ENCODE measurements around the gene NIPAL1. TPM values are rescaled to one million over a fixed set of nuclear protein-coding genes. Genes with fewer than 3 reads are reported as not detected.
"Not testable (repeated sequence)": the region's sequence is repeated elsewhere in the genome, so short reads cannot be mapped to it uniquely, and the experiment has no call there.

NIPAL1 gene
- total RNA-seq, 1 donor from 2014 or later: 0.32 TPM

DNA sequence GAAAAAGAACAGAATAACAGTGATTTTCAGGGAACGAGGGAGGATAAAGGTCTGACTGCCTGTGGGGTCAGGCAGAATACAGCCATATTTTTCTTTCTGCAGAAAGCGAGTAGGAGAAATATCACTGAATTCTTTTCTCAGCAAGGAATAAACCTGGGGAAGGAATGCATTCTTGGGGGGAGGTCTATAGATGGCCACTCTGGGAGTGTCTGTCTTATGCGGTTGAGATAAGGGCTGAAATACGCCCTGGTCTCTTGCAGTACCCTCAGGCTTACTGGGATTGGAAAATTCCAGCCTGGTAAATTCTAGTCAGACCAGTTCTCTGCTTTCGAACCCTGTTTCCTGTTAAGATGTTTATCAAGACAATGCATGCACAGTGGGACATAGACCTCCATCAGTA is 26.4 kb upstream of the NIPAL1 start:
- H3K4me3 Mint-ChIP-seq (ENCODE audit: unreplicated experiment): no peak overlapping the region
- H3K9me3 Mint-ChIP-seq (ENCODE audit: low read depth): peaks cover 26% of the 10 kb centered on the region
- peaks cover 20% of the 10 kb centered on the region for H3K27me3 Mint-ChIP-seq (ENCODE audit: low read depth)
- no peak overlapping the region for H3K27ac Mint-ChIP-seq (ENCODE audit: unreplicated experiment)
- no peaks in the 10 kb centered on the region for H3K4me1 Mint-ChIP-seq (ENCODE audit: low read depth)
- DNase-seq (ENCODE audit: low spot score): no peak
- TF ChIP-seq, protein P1, sequence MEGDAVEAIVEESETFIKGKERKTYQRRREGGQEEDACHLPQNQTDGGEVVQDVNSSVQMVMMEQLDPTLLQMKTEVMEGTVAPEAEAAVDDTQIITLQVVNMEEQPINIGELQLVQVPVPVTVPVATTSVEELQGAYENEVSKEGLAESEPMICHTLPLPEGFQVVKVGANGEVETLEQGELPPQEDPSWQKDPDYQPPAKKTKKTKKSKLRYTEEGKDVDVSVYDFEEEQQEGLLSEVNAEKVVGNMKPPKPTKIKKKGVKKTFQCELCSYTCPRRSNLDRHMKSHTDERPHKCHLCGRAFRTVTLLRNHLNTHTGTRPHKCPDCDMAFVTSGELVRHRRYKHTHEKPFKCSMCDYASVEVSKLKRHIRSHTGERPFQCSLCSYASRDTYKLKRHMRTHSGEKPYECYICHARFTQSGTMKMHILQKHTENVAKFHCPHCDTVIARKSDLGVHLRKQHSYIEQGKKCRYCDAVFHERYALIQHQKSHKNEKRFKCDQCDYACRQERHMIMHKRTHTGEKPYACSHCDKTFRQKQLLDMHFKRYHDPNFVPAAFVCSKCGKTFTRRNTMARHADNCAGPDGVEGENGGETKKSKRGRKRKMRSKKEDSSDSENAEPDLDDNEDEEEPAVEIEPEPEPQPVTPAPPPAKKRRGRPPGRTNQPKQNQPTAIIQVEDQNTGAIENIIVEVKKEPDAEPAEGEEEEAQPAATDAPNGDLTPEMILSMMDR (IDR thresholded peaks at IDR 0.05): no peak
- peaks cover 4% of the 10 kb centered on the region for H3K36me3 Mint-ChIP-seq (ENCODE audit: low read depth)

DNA sequence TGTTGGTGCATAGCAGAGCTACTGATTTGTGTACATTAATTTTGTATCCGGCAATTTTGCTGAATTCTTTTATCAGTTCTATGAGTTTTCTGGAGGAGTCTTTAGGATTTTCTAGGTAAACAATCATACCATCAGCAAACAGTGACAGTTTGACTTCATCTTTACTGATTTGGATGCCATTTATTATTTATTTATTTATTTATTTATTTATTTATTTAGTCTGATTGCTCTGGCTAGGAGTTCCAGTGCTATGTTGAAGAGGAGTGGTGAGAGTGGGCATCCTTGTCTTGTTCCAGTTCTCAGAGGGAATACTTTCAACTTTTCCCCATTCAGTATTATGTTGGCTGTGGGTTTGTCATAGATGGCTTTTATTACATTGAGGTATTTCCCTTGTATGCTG is 24.1 kb upstream of the NIPAL1 start:
- H3K4me1 Mint-ChIP-seq (ENCODE audit: low read depth); H3K4me3 Mint-ChIP-seq (ENCODE audit: unreplicated experiment); H3K27ac Mint-ChIP-seq (ENCODE audit: unreplicated experiment); H3K36me3 Mint-ChIP-seq (ENCODE audit: low read depth); DNase-seq (ENCODE audit: low spot score): not testable (repeated sequence)
- H3K9me3 Mint-ChIP-seq (ENCODE audit: low read depth): peaks cover 26% of the 10 kb centered on the region
- H3K27me3 Mint-ChIP-seq (ENCODE audit: low read depth): peaks cover 24% of the 10 kb centered on the region

DNA sequence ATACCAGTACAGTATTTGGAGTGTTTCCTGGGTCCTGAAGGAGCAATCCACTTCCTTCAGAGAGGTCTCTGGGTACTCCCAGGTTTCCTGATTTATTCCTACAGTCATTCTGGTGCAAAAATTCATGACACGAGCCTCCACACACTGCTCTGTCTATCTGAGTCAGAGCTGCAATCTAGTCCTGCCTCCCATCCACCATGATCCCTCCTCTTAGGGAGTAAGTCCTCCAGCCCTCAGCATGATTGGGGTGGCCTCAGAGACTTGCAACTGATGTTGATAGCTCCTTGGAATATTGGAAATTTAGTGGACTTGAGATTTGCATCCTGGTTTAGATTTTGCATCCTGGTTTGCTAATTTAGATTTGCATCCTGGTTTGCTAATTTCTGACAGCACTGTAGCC is 20.6 kb upstream of the NIPAL1 start:
- H3K27ac Mint-ChIP-seq (ENCODE audit: unreplicated experiment): no peak overlapping the region
- H3K27me3 Mint-ChIP-seq (ENCODE audit: low read depth): peaks cover 19% of the 10 kb centered on the region
- H3K9me3 Mint-ChIP-seq (ENCODE audit: low read depth): peaks cover 19% of the 10 kb centered on the region
- no peak overlapping the region for H3K4me3 Mint-ChIP-seq (ENCODE audit: unreplicated experiment)
- TF ChIP-seq, protein P1 (IDR thresholded peaks at IDR 0.05): no peak
- H3K4me1 Mint-ChIP-seq (ENCODE audit: low read depth): no peaks in the 10 kb centered on the region
- no peak for DNase-seq (ENCODE audit: low spot score)
- H3K36me3 Mint-ChIP-seq (ENCODE audit: low read depth): peaks cover 2% of the 10 kb centered on the region

DNA sequence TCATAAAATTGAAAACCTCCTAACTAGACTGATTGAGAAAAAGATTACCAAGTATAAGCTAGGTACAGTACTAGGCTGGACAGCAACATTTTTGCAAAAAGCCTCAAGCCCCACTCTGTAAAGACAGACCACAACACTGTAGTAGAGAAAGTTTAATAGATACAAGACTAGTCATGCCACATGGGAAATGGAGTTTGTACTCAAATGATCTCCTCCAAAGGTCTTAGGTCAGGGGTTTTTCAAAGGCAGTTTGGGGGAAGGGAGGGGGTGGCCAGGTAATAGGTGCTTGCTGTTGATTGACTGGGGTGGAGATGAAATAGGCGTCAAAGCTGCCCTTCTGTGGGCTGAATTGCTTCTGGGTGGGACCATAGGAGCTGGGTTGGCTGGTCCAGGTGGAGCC is 14.3 kb upstream of the NIPAL1 start:
- H3K4me1 Mint-ChIP-seq (ENCODE audit: low read depth): no peaks in the 10 kb centered on the region
- H3K9me3 Mint-ChIP-seq (ENCODE audit: low read depth): peaks cover 20% of the 10 kb centered on the region
- H3K27me3 Mint-ChIP-seq (ENCODE audit: low read depth): peaks cover 3% of the 10 kb centered on the region
- no peak overlapping the region for H3K27ac Mint-ChIP-seq (ENCODE audit: unreplicated experiment)
- TF ChIP-seq, protein P1 (IDR thresholded peaks at IDR 0.05): no peak
- peaks cover 2% of the 10 kb centered on the region for H3K36me3 Mint-ChIP-seq (ENCODE audit: low read depth)
- DNase-seq (ENCODE audit: low spot score): no peak
- H3K4me3 Mint-ChIP-seq (ENCODE audit: unreplicated experiment): no peak overlapping the region

DNA sequence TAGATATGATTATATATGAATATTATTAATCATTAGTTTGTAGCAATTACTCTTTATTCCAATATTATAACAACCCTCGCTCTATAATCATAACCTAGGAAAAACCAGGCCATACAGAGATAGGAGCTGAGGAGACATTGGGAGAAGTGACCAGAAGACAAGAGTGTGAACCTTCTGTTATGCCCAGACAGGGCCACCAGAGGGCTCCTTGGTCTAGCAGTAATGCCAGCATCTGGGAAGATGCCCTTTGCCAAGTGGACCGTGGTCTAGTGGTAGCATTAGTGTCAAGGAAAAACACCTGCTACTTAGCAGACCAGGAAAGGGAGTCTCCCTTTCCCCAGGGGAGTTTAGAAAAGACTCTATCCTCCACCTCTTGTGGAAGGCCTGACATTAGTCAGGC is 13.0 kb upstream of the NIPAL1 start:
- not testable (repeated sequence) for H3K4me1 Mint-ChIP-seq (ENCODE audit: low read depth); DNase-seq (ENCODE audit: low spot score); H3K36me3 Mint-ChIP-seq (ENCODE audit: low read depth); H3K27me3 Mint-ChIP-seq (ENCODE audit: low read depth); H3K27ac Mint-ChIP-seq (ENCODE audit: unreplicated experiment); H3K4me3 Mint-ChIP-seq (ENCODE audit: unreplicated experiment)
- TF ChIP-seq, protein P1 (IDR thresholded peaks at IDR 0.05): peak; percentile 74
- H3K9me3 Mint-ChIP-seq (ENCODE audit: low read depth): peaks cover 16% of the 10 kb centered on the region

DNA sequence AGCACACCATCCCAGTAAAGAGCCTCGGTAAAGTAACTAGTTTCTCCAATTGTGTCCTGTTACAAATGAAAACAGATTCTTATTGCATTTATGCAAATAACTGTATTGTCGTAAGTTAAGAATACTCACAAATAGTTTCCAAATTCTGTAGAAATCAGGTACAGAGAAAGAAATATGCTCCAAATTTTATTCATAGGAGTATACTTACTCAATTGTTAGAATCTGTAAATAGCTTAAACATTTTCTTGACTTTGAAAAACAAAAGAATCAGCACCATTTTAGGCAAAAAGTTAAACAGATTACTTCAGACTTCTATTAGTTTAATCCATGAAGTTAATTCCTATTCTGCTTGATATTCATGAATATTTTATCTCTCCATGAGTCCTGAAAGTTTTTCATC is 10.8 kb upstream of the NIPAL1 start:
- Mint-ChIP-seq H3K4me3 (ENCODE audit: unreplicated experiment) (no peak overlapping the region), H3K9me3 (ENCODE audit: low read depth) (peaks cover 14% of the 10 kb centered on the region), H3K27me3 (ENCODE audit: low read depth) (peaks cover 3% of the 10 kb centered on the region), H3K4me1 (ENCODE audit: low read depth) (no peaks in the 10 kb centered on the region), H3K36me3 (ENCODE audit: low read depth) (peaks cover 2% of the 10 kb centered on the region), H3K27ac (ENCODE audit: unreplicated experiment) (no peak overlapping the region)
- TF ChIP-seq, protein P1 (IDR thresholded peaks at IDR 0.05): no peak
- no peak for DNase-seq (ENCODE audit: low spot score)

Measured in chondrocyte (in vitro differentiated cells).